Uterus (tissue), 2 donors: ENCODE data around the gene GSK3A.

ENCODE experiments used
- CTCF ChIP-seq, 4 experiments: fragments of 200-600 bp in 2 of 4; fragments of 450-650 bp in 2 of 4; sonication (generic) in 2 of 4; IDR thresholded peaks; one replicate each; pipeline ENCODE4 v1.5.1; 2016 to 2019; ENCODE audit warnings: antibody characterized with exemption in 4 of 4, mild to moderate bottlenecking in 2 of 4, moderate library complexity in 1 of 4
- POLR2A ChIP-seq, 2 donors: fragments of 450-650 bp; IDR thresholded peaks; one replicate each; pipeline ENCODE4 v1.6.1; 2016; ENCODE audit warnings: antibody characterized with exemption in 2 of 2, mild to moderate bottlenecking in 1 of 2, moderate library complexity in 1 of 2

DNA sequence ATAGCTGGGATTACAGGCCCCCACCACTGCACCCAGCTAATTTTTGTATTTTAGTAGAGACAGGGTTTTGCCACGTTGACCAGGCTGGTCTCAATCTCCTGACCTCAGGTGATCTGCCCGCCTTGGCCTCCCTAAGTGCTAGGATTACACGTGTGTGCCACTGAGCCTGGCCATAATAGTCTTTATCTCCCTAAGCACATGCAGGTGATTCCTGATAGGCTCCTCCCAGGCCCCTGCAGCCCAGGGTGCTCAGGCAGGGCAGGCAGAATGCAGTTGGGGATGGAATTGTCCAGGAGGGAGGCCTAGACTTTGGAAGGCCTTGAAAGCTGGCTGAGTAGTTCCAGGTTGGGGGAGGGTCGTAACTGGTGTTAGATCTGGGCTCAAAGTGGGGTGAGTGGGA is 13.8 kb downstream of the GSK3A start:
- TF ChIP-seq CTCF (IDR thresholded peaks at IDR 0.05): no peak
- no peak for TF ChIP-seq POLR2A (IDR thresholded peaks at IDR 0.05)
